Smooth muscle cell (in vitro differentiated cells): Measurements from ENCODE around the gene LRRC14B. TPM values are rescaled to one million over a fixed set of nuclear protein-coding genes. Genes with fewer than 3 reads are reported as not detected.
"Not testable (repeated sequence)": the region's sequence is repeated elsewhere in the genome, so short reads cannot be mapped to it uniquely, and the experiment has no call there.

Experiments used
- DNase-seq: peaks from one replicate; lab custom pipeline; 2025; ENCODE audit not compliant: unreplicated experiment; lab: John Stamatoyannopoulos, UW
- H2AFZ ChIP-seq: fragments of 200-600 bp; sonication (generic); 2 replicates; pipeline ENCODE4 v1.6.0; 2016; ENCODE audit warnings: antibody characterized with exemption, low read depth, mild to moderate bottlenecking
- H3F3A ChIP-seq: fragments of 200-600 bp; sonication (generic); 2 replicates; pipeline ENCODE4 v1.6.0; 2017; ENCODE audit warnings: antibody characterized with exemption, low read depth
- H3K27ac ChIP-seq: fragments of 200-600 bp; sonication (generic); 2 replicates; pipeline ENCODE4 v1.5.1; 2016; ENCODE audit warnings: low read depth, mild to moderate bottlenecking
- H3K27me3 ChIP-seq: fragments of 200-600 bp; sonication (generic); 2 replicates; pipeline ENCODE4 v1.6.1; 2016; ENCODE audit warnings: low read depth, mild to moderate bottlenecking
- H3K36me3 ChIP-seq: fragments of 200-600 bp; sonication (generic); 2 replicates; pipeline ENCODE4 v1.5.1; 2016; ENCODE audit warnings: low read depth
- H3K4me1 ChIP-seq: fragments of 200-600 bp; sonication (generic); 2 replicates; pipeline ENCODE4 v1.5.1; 2016; ENCODE audit warnings: low read depth
- H3K4me2 ChIP-seq: fragments of 200-600 bp; sonication (generic); 2 replicates; pipeline ENCODE4 v1.6.0; 2016; ENCODE audit warnings: mild to moderate bottlenecking
- H3K4me3 ChIP-seq: fragments of 200-600 bp; sonication (generic); 2 replicates; pipeline ENCODE4 v1.5.1; 2016; ENCODE audit warnings: mild to moderate bottlenecking
- H3K79me2 ChIP-seq: fragments of 200-600 bp; sonication (generic); 2 replicates; pipeline ENCODE4 v1.6.0; 2016; ENCODE audit warnings: low read depth, mild to moderate bottlenecking
- H3K9ac ChIP-seq: fragments of 200-600 bp; sonication (generic); 2 replicates; pipeline ENCODE4 v1.6.0; 2016; ENCODE audit warnings: low read depth
- H3K9me3 ChIP-seq: fragments of 200-600 bp; sonication (generic); replicated peaks from 2 replicates; pipeline ENCODE4 v1.5.1; 2016; ENCODE audit warnings: low read depth
- H4K20me1 ChIP-seq: fragments of 200-600 bp; sonication (generic); 2 replicates; pipeline ENCODE4 v1.6.0; 2016; ENCODE audit warnings: low read depth
- whole genome bisulfite sequencing: methylation state at CpG from one replicate; pipeline ENCODE4 v1.1.7; 2016; ENCODE audit warnings: low lambda C conversion rate; 5-methylcytosine and 5-hydroxymethylcytosine counted together
- polyA plus RNA-seq: library from polyadenylated mRNA; unstranded; fragments of >200 nt; fragmentation: Nextera tagmentation; extraction: Ambion mirVana; gene quantifications from 2 replicates; pipeline ENCODE4 v1.2.1, GENCODE V29; 2016
- total RNA-seq: library from RNA; depleted of rRNA; stranded (reverse); fragments of >200 nt; gene quantifications from 2 replicates; pipeline ENCODE4 v1.2.3, GENCODE V29; 2014
- TF ChIP-seq, protein P1 (sequence below): fragments of 200-600 bp; sonication (generic); IDR thresholded peaks from 2 replicates; pipeline ENCODE4 v1.5.1; 2017; ENCODE audit warnings: borderline replicate concordance, mild to moderate bottlenecking, antibody characterized with exemption; ENCODE audit not compliant: insufficient read depth, poor library complexity, severe bottlenecking

The LRRC14B gene
- total and polyA plus RNA-seq, 2 experiments from 2014 or later: not detected

GRCh38 chr5:218457-219291, 27.4 kb downstream of the LRRC14B start:
- Histone ChIP-seq H3K4me3 (peak overlapping the region; percentile 99), H2AFZ (peak overlapping the region; percentile 15), H3F3A (no peaks in the 10 kb centered on the region), H4K20me1 (peaks cover 76% of the 10 kb centered on the region), H3K9me3 (no peaks in the 10 kb centered on the region), H3K79me2 (peaks cover 76% of the 10 kb centered on the region), H3K4me1 (peaks cover 16% of the 10 kb centered on the region), H3K27ac (no peak overlapping the region), H3K27me3 (no peaks in the 10 kb centered on the region), H3K9ac (peak overlapping the region; percentile 89), H3K36me3 (no peaks in the 10 kb centered on the region), H3K4me2 (peak overlapping the region; percentile 97)
- DNase-seq: no peak
- WGBS: under 1% methylated on average over 57 of the region's 73 CpGs
- TF ChIP-seq, protein P1, sequence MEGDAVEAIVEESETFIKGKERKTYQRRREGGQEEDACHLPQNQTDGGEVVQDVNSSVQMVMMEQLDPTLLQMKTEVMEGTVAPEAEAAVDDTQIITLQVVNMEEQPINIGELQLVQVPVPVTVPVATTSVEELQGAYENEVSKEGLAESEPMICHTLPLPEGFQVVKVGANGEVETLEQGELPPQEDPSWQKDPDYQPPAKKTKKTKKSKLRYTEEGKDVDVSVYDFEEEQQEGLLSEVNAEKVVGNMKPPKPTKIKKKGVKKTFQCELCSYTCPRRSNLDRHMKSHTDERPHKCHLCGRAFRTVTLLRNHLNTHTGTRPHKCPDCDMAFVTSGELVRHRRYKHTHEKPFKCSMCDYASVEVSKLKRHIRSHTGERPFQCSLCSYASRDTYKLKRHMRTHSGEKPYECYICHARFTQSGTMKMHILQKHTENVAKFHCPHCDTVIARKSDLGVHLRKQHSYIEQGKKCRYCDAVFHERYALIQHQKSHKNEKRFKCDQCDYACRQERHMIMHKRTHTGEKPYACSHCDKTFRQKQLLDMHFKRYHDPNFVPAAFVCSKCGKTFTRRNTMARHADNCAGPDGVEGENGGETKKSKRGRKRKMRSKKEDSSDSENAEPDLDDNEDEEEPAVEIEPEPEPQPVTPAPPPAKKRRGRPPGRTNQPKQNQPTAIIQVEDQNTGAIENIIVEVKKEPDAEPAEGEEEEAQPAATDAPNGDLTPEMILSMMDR: no peak

DNA sequence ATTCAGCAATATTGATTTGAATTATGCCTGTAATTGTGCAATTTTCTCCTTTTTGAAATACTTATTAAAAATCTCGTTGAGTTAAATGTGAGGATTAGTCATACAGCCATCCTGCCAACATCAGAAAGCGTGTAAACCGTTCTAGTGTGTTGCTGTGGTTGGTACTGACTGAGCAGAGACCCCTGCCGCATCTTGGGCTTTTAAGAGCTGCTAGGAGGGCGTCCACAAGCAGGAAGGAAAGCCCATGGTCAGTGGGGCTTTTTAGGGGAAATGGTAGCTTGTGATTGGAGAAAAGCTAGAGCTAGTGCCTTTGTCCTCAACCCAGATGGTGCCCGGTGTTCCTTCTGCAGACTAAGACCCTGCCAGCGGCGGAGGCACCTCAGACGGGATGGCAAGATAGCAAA, 28.2 kb downstream of the LRRC14B start:
- Histone ChIP-seq H3K4me1 (peaks cover 16% of the 10 kb centered on the region), H3K4me2 (peak overlapping the region; percentile 97), H3K36me3 (no peaks in the 10 kb centered on the region), H3K27me3 (no peaks in the 10 kb centered on the region), H3K27ac (no peak overlapping the region), H3K4me3 (peak overlapping the region; percentile 99), H4K20me1 (peaks cover 76% of the 10 kb centered on the region), H2AFZ (no peak overlapping the region), H3K9ac (peak overlapping the region; percentile 89), H3K79me2 (peaks cover 72% of the 10 kb centered on the region), H3K9me3 (no peaks in the 10 kb centered on the region), H3F3A (no peaks in the 10 kb centered on the region)
- DNase-seq: no peak
- 37% methylated on average over 9 of the region's 9 CpGs for WGBS
- TF ChIP-seq, protein P1: no peak

DNA sequence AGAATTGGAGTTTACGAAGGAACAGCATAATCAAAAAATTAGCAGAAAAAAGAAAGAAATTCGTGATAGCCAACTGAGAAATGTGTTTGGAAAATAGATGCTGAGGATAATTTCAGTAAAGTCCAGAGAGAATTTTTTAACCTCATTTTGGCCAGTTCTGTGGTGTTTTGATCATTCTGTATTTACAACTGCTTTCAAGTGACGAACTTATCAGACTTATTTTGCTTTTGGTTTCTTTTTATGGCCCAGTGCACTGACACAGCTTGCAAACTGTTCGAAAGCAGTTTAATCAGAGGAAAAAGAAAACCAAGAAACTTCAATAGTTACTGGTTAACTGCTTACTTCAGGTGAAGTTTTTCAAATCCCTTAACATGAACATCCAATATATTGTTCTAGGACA, 28.7 kb downstream of the LRRC14B start:
- Histone ChIP-seq H3K79me2 (peaks cover 69% of the 10 kb centered on the region), H3K4me3 (peak overlapping the region; percentile 99), H3K27me3 (no peaks in the 10 kb centered on the region), H3K9ac (no peak overlapping the region), H3F3A (no peaks in the 10 kb centered on the region), H2AFZ (no peak overlapping the region), H3K9me3 (no peaks in the 10 kb centered on the region), H4K20me1 (peaks cover 76% of the 10 kb centered on the region), H3K4me2 (peak overlapping the region; percentile 97), H3K27ac (no peak overlapping the region), H3K36me3 (no peaks in the 10 kb centered on the region), H3K4me1 (peaks cover 16% of the 10 kb centered on the region)
- no peak for DNase-seq
- TF ChIP-seq, protein P1: no peak
- WGBS: 74% methylated on average over 4 of the region's 4 CpGs

DNA sequence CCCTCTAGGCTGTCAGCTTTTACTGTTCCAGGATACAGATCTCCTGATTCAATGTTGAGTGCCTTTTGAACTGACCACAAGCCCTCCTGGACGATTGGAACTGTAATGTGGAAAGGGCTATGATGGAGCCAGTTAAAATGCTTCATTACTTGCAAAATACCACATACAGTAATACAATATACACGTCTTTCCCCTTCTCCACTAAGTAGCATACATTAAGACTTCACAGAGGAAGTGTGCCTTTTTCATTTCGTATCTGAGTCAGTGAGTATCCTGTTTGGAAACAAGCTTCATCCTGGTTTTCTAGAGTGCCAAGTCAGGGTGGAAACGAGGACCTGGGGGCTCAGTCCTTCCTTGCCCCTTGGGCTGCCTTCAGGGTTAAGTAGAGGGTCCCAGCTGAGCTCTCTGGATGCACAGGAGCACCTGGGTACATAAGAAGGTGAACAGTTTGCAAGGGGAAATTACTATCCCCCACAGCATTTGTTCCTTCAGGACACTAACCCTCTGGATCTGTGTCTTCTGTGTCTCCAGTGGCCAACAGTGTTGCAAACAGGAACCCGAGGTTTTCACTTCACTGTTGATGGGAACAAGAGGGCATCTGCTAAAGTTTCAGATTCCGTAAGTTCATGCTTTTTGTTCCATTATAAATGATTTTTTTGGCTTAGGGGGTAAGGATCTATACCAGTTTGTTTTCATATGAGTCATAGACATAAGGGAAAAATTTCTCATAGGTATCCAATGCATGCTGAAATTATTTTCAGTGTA, 31.8 kb downstream of the LRRC14B start:
- H3K27ac ChIP-seq, DNase-seq, H2AFZ ChIP-seq, H3K4me3 ChIP-seq, H3F3A ChIP-seq, H3K27me3 ChIP-seq, H3K9me3 ChIP-seq, H3K9ac ChIP-seq, H3K36me3 ChIP-seq, H3K4me2 ChIP-seq: not testable (repeated sequence)
- H3K79me2 ChIP-seq: peaks cover 58% of the 10 kb centered on the region
- peaks cover 67% of the 10 kb centered on the region for H4K20me1 ChIP-seq
- 86% methylated on average over 6 of the region's 6 CpGs for WGBS
- peaks cover 12% of the 10 kb centered on the region for H3K4me1 ChIP-seq
